ENCODE data around the gene MUC5AC.
"Not testable (repeated sequence)": the region's sequence is repeated elsewhere in the genome, so short reads cannot be mapped to it uniquely, and the experiment has no call there.

MUC5AC gene

DNA sequence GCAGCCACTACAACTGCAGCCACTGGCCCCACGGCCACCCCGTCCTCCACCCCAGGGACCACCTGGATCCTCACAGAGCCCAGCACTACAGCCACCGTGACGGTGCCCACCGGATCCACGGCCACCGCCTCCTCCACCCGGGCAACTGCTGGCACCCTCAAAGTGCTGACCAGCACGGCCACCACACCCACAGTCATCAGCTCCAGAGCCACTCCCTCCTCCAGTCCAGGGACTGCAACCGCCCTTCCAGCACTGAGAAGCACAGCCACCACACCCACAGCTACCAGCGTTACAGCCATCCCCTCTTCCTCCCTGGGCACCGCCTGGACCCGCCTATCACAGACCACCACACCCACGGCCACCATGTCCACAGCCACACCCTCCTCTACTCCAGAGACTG lies 88.5 kb downstream of the MUC5AC start:
- not testable (repeated sequence) for H3K4me3 ChIP-seq (ENCODE audit: low read depth in 1 of 2, low read length in 1 of 2); H3K27ac ChIP-seq; H3K4me1 ChIP-seq (ENCODE audit: control insufficient read depth in 1 of 2, insufficient read depth in 1 of 2, low read depth in 1 of 2, low read length in 1 of 2); H3K9me3 ChIP-seq; H3K27me3 ChIP-seq; H3K36me3 ChIP-seq

DNA sequence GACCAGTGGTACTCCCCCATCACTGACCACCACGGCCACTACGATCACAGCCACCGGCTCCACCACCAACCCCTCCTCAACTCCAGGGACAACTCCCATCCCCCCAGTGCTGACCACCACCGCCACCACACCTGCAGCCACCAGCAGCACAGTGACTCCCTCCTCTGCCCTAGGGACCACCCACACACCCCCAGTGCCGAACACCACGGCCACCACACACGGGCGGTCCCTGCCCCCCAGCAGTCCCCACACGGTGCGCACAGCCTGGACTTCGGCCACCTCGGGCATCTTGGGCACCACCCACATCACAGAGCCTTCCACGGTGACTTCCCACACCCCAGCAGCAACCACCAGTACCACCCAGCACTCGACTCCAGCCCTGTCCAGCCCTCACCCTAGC lies 89.3 kb downstream of the MUC5AC start:
- not testable (repeated sequence) for H3K27me3 ChIP-seq; H3K36me3 ChIP-seq; H3K27ac ChIP-seq; H3K4me1 ChIP-seq (ENCODE audit: control insufficient read depth in 1 of 2, insufficient read depth in 1 of 2, low read depth in 1 of 2, low read length in 1 of 2); H3K4me3 ChIP-seq (ENCODE audit: low read depth in 1 of 2, low read length in 1 of 2); H3K9me3 ChIP-seq

DNA sequence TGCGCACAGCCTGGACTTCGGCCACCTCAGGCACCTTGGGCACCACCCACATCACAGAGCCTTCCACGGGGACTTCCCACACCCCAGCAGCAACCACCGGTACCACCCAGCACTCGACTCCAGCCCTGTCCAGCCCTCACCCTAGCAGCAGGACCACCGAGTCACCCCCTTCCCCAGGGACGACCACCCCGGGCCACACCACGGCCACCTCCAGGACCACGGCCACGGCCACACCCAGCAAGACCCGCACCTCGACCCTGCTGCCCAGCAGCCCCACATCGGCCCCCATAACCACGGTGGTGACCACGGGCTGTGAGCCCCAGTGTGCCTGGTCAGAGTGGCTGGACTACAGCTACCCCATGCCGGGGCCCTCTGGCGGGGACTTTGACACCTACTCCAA lies 91.2 kb downstream of the MUC5AC start:
- H3K4me1 ChIP-seq (ENCODE audit: control insufficient read depth in 1 of 2, insufficient read depth in 1 of 2, low read depth in 1 of 2, low read length in 1 of 2); H3K9me3 ChIP-seq; H3K27ac ChIP-seq; H3K4me3 ChIP-seq (ENCODE audit: low read depth in 1 of 2, low read length in 1 of 2); H3K36me3 ChIP-seq; H3K27me3 ChIP-seq: not testable (repeated sequence)

DNA sequence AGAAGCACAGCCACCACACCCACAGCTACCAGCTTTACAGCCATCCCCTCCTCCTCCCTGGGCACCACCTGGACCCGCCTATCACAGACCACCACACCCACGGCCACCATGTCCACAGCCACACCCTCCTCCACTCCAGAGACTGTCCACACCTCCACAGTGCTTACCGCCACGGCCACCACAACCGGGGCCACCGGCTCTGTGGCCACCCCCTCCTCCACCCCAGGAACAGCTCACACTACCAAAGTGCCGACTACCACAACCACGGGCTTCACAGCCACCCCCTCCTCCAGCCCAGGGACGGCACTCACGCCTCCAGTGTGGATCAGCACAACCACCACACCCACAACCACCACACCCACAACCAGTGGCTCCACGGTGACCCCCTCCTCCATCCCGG lies 92.7 kb downstream of the MUC5AC start:
- not testable (repeated sequence) for H3K27me3 ChIP-seq; H3K27ac ChIP-seq; H3K9me3 ChIP-seq; H3K4me3 ChIP-seq (ENCODE audit: low read depth in 1 of 2, low read length in 1 of 2); H3K4me1 ChIP-seq (ENCODE audit: control insufficient read depth in 1 of 2, insufficient read depth in 1 of 2, low read depth in 1 of 2, low read length in 1 of 2); H3K36me3 ChIP-seq
